HepG2 (cell line): ENCODE data around the gene IER5L. TPM values are rescaled to one million over a fixed set of nuclear protein-coding genes. Genes with fewer than 3 reads are reported as not detected.

Experiments used
- ATRX ChIP-seq: sonication (generic); formaldehyde crosslinking; IDR thresholded peaks from 2 replicates; pipeline ENCODE4 v1.4.0; 2020; ENCODE audit warnings: missing genetic modification reagents, borderline replicate concordance
- BRF2 ChIP-seq: sonication (generic); formaldehyde crosslinking; IDR thresholded peaks from 2 replicates; pipeline ENCODE4 v1.8.1; 2022; ENCODE audit warnings: mild to moderate bottlenecking, missing genetic modification reagents
- FIP1L1 ChIP-seq: fragments of 200-400 bp; formaldehyde crosslinking; IDR thresholded peaks from 2 replicates; pipeline ENCODE4 v1.6.1; 2018; ENCODE audit warnings: low read depth, mild to moderate bottlenecking, low read length, moderate library complexity, borderline replicate concordance; ENCODE audit not compliant: insufficient read depth
- IRF9 ChIP-seq: sonication (generic); formaldehyde crosslinking; IDR thresholded peaks from 2 replicates; pipeline ENCODE4 v1.8.0; 2022; ENCODE audit warnings: missing genetic modification reagents, mild to moderate bottlenecking, borderline replicate concordance
- ISL2 ChIP-seq: sonication (generic); formaldehyde crosslinking; IDR thresholded peaks from 2 replicates; pipeline ENCODE4 v1.5.0; 2020; ENCODE audit warnings: missing genetic modification reagents
- KDM2A ChIP-seq: sonication (generic); formaldehyde crosslinking; IDR thresholded peaks from 2 replicates; pipeline ENCODE4 v1.4.0; 2020; ENCODE audit warnings: low read depth, missing genetic modification reagents, borderline replicate concordance
- PITX1 ChIP-seq: sonication (generic); formaldehyde crosslinking; IDR thresholded peaks from 2 replicates; pipeline ENCODE4 v1.5.1; 2020; ENCODE audit warnings: mild to moderate bottlenecking, missing genetic modification reagents
- SMAD9 ChIP-seq: sonication (generic); formaldehyde crosslinking; IDR thresholded peaks from 2 replicates; pipeline ENCODE4 v1.5.1; 2020; ENCODE audit warnings: mild to moderate bottlenecking, missing genetic modification reagents
- ZBTB37 ChIP-seq: sonication (generic); formaldehyde crosslinking; IDR thresholded peaks from 2 replicates; pipeline ENCODE4 v1.4.0; 2020; ENCODE audit warnings: mild to moderate bottlenecking, missing genetic modification reagents
- ZNF138 ChIP-seq: sonication (generic); formaldehyde crosslinking; IDR thresholded peaks from 2 replicates; pipeline ENCODE4 v1.5.0; 2020; ENCODE audit warnings: mild to moderate bottlenecking, low read depth, missing genetic modification reagents
- ZNF260 ChIP-seq: sonication (generic); formaldehyde crosslinking; IDR thresholded peaks from 2 replicates; pipeline ENCODE4 v1.4.0; 2020; ENCODE audit warnings: missing genetic modification reagents, low read depth, mild to moderate bottlenecking, borderline replicate concordance
- ZNF292 ChIP-seq: sonication (generic); formaldehyde crosslinking; IDR thresholded peaks from 2 replicates; pipeline ENCODE4 v1.8.1; 2022; ENCODE audit warnings: mild to moderate bottlenecking, low read depth, missing genetic modification reagents, borderline replicate concordance
- ZNF468 ChIP-seq: sonication (generic); formaldehyde crosslinking; IDR thresholded peaks from 2 replicates; pipeline ENCODE4 v1.8.0; 2022; ENCODE audit warnings: mild to moderate bottlenecking, moderate library complexity, missing genetic modification reagents
- ZNF530 ChIP-seq: sonication (generic); formaldehyde crosslinking; IDR thresholded peaks from 2 replicates; pipeline ENCODE4 v1.5.0; 2020; ENCODE audit warnings: low read depth, mild to moderate bottlenecking, missing genetic modification reagents
- ZNF549 ChIP-seq: sonication (generic); formaldehyde crosslinking; IDR thresholded peaks from 2 replicates; pipeline ENCODE4 v1.5.0; 2020; ENCODE audit warnings: missing genetic modification reagents
- ZNF614 ChIP-seq: IDR thresholded peaks from 2 replicates; pipeline ENCODE4 v1.6.1; 2018; ENCODE audit warnings: missing biosample characterization, missing genetic modification reagents, inconsistent platforms, borderline replicate concordance
- ZNF619 ChIP-seq: sonication (generic); formaldehyde crosslinking; IDR thresholded peaks from 2 replicates; pipeline ENCODE4 v1.4.0; 2020; ENCODE audit warnings: mild to moderate bottlenecking, missing genetic modification reagents
- ZNF691 ChIP-seq: sonication (generic); formaldehyde crosslinking; IDR thresholded peaks from 2 replicates; pipeline ENCODE4 v1.4.0; 2020; ENCODE audit warnings: missing genetic modification reagents, low read depth, mild to moderate bottlenecking, borderline replicate concordance
- ZNF777 ChIP-seq: sonication (generic); formaldehyde crosslinking; IDR thresholded peaks from 2 replicates; pipeline ENCODE4 v1.4.0; 2020; ENCODE audit warnings: missing genetic modification reagents
- polyA plus RNA-seq, 8 experiments: library from polyadenylated mRNA; depleted of rRNA in 3 of 8; stranded (reverse) in 7 of 8; unstranded in 1 of 8; fragments of >200 nt; fragmentation: Illumina TruSeq in 4 of 8; extraction: Trizol in 4 of 8; gene quantifications; 2 replicates each; pipeline versions ENCODE4 v1.2.1 to v1.2.3, GENCODE V29; 2011 to 2016; ENCODE audit warnings: low read depth in 4 of 8, missing spikeins in 1 of 8, mixed read lengths in 1 of 8; ENCODE audit not compliant: insufficient read depth in 1 of 8
- total RNA-seq, 5 experiments: library from RNA; depleted of rRNA; stranded (reverse); fragments of >200 nt; fragmentation: Illumina TruSeq; extraction: Trizol; gene quantifications; 2 replicates each; pipeline ENCODE4 v1.2.3, GENCODE V29; 2016; ENCODE audit warnings: low read depth in 1 of 5
- TF ChIP-seq, protein P1 (sequence below): sonication (generic); formaldehyde crosslinking; IDR thresholded peaks from 2 replicates; pipeline ENCODE4 v1.5.1; 2020; ENCODE audit warnings: missing genetic modification reagents, mild to moderate bottlenecking, borderline replicate concordance
- TF ChIP-seq, protein P2 (sequence below): sonication (generic); formaldehyde crosslinking; IDR thresholded peaks from 2 replicates; pipeline ENCODE4 v1.5.0; 2020; ENCODE audit warnings: missing genetic modification reagents

Gene IER5L
- total and polyA plus RNA-seq, 2 of the 13 experiments (the other 11 are each of a cell fraction or from before 2014, with no cell fraction given): 1.8 to 3.3 TPM

- TF ChIP-seq BRF2 (no peak), PITX1 (no peak), ZNF260 (CRISPR knock-in tag) (no peak), ZNF691 (CRISPR knock-in tag) (no peak), ZNF614 (CRISPR knock-in tag) (no peak), ISL2 (CRISPR knock-in tag) (peak; percentile 64), ZNF530 (no peak), FIP1L1 (no peak), ZNF619 (CRISPR knock-in tag) (no peak), IRF9 (CRISPR knock-in tag) (no peak), ZNF549 (CRISPR knock-in tag) (no peak), ATRX (CRISPR knock-in tag) (no peak), ZNF777 (CRISPR knock-in tag) (no peak; the same call in 1 of the 2 replicates), ZNF292 (CRISPR knock-in tag) (no peak), SMAD9 (CRISPR knock-in tag) (no peak), ZBTB37 (CRISPR knock-in tag) (no peak), KDM2A (CRISPR knock-in tag) (peak; percentile 17), ZNF138 (CRISPR knock-in tag) (no peak), ZNF468 (CRISPR knock-in tag) (no peak)
- TF ChIP-seq, protein P1, sequence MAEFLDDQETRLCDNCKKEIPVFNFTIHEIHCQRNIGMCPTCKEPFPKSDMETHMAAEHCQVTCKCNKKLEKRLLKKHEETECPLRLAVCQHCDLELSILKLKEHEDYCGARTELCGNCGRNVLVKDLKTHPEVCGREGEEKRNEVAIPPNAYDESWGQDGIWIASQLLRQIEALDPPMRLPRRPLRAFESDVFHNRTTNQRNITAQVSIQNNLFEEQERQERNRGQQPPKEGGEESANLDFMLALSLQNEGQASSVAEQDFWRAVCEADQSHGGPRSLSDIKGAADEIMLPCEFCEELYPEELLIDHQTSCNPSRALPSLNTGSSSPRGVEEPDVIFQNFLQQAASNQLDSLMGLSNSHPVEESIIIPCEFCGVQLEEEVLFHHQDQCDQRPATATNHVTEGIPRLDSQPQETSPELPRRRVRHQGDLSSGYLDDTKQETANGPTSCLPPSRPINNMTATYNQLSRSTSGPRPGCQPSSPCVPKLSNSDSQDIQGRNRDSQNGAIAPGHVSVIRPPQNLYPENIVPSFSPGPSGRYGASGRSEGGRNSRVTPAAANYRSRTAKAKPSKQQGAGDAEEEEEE: no peak
- TF ChIP-seq, protein P2, sequence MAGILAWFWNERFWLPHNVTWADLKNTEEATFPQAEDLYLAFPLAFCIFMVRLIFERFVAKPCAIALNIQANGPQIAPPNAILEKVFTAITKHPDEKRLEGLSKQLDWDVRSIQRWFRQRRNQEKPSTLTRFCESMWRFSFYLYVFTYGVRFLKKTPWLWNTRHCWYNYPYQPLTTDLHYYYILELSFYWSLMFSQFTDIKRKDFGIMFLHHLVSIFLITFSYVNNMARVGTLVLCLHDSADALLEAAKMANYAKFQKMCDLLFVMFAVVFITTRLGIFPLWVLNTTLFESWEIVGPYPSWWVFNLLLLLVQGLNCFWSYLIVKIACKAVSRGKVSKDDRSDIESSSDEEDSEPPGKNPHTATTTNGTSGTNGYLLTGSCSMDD (CRISPR knock-in tag): no peak
Observed at GRCh38 chr9:129175825-129176633, 2.0 kb downstream of the IER5L start (continued).
